Activated CD4-positive, alpha-beta T cell treated with anti-CD3 and anti-CD28 coated beads, Interleukin-2, amount 50 U/mL, for 48 hours (primary cell): ENCODE measurements around the gene TBC1D14.

ENCODE experiments used
- DNase-seq, 2 experiments: peaks; one replicate each; pipeline ENCODE4 v3.0.0-alpha.2; 2020

Gene TBC1D14

GRCh38 chr4:7003879-7004240, 94.2 kb downstream of the TBC1D14 start:
- DNase-seq = no peak

GRCh38 chr4:7004331-7004730, 94.7 kb downstream of the TBC1D14 start:
- DNase-seq = no peak

GRCh38 chr4:7005571-7005970, 95.9 kb downstream of the TBC1D14 start:
- no peak for DNase-seq

GRCh38 chr4:7006411-7006810, 96.8 kb downstream of the TBC1D14 start:
- no peak for DNase-seq

- DNase-seq = no peak
These were observed 97.7 kb downstream of the TBC1D14 start for GRCh38 chr4:7007142-7007907.

- DNase-seq = no peak
These were observed 98.3 kb downstream of the TBC1D14 start for GRCh38 chr4:7007944-7008343.

- DNase-seq = no peak
These were observed 99.9 kb downstream of the TBC1D14 start for GRCh38 chr4:7009564-7009963.

- no peak for DNase-seq
These were observed 103.5 kb downstream of the TBC1D14 start for GRCh38 chr4:7013175-7013574.

- DNase-seq = no peak
These were observed 105.2 kb downstream of the TBC1D14 start for GRCh38 chr4:7014815-7015214.

- no peak for DNase-seq
These were observed 105.9 kb downstream of the TBC1D14 start for GRCh38 chr4:7015383-7016035.

GRCh38 chr4:7016086-7016485, 106.5 kb downstream of the TBC1D14 start:
- no peak for DNase-seq

GRCh38 chr4:7016512-7016911, 106.9 kb downstream of the TBC1D14 start:
- DNase-seq = no peak

- DNase-seq = no peak
These were observed 107.9 kb downstream of the TBC1D14 start for GRCh38 chr4:7017446-7018048.

- DNase-seq = no peak
These were observed 108.7 kb downstream of the TBC1D14 start for GRCh38 chr4:7018281-7018680.

GRCh38 chr4:7019367-7019766, 109.7 kb downstream of the TBC1D14 start:
- no peak for DNase-seq

- no peak for DNase-seq
These were observed 110.7 kb downstream of the TBC1D14 start for GRCh38 chr4:7020290-7020689.

- no peak for DNase-seq
These were observed 111.2 kb downstream of the TBC1D14 start for GRCh38 chr4:7020856-7021255.

GRCh38 chr4:7021355-7021754, 111.7 kb downstream of the TBC1D14 start:
- DNase-seq = no peak

GRCh38 chr4:7021930-7022664, 112.5 kb downstream of the TBC1D14 start:
- no peak for DNase-seq

GRCh38 chr4:7023486-7023885, 113.9 kb downstream of the TBC1D14 start:
- no peak for DNase-seq

GRCh38 chr4:7023901-7024300, 114.3 kb downstream of the TBC1D14 start:
- DNase-seq = no peak

GRCh38 chr4:7024336-7024890, 114.8 kb downstream of the TBC1D14 start:
- no peak for DNase-seq

- DNase-seq = no peak
These were observed 115.5 kb downstream of the TBC1D14 start for GRCh38 chr4:7025040-7025602.
